Fibroblast of peridontal ligament (primary cell): ENCODE data around the gene PEX1.
A peak's percentile ranks its signal among the peaks of the same experiment; 100 is the strongest.
"Not testable (repeated sequence)": the region's sequence is repeated elsewhere in the genome, so short reads cannot be mapped to it uniquely, and the experiment has no call there.

Source experiments
- DNase-seq: peaks from one replicate; pipeline ENCODE4 v3.0.0-alpha.2; 2010; ENCODE audit errors: extremely low read depth

PEX1 gene

GRCh38 chr7:92460510-92460909 lies 67.8 kb downstream of the PEX1 start:
- no peak for DNase-seq

DNA sequence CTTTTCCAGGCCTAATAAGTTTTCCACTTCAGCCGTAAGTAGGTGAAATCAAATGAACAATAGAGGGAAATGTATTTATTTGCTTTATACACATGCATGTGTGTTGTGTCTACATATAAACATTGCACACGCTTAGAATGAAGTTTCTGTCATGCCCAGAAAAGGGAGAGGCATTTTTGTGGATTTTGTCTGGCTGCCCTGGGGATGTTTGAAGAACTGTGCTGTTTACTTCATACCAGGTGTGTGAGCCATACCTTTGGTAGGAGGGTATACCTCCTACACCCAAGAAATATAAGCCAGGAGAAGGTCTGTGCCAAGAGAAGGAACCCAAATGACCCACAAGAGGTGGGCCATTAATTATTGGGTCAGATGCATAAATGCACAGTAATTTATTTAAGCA lies 68.2 kb downstream of the PEX1 start:
- DNase-seq = no peak

DNA sequence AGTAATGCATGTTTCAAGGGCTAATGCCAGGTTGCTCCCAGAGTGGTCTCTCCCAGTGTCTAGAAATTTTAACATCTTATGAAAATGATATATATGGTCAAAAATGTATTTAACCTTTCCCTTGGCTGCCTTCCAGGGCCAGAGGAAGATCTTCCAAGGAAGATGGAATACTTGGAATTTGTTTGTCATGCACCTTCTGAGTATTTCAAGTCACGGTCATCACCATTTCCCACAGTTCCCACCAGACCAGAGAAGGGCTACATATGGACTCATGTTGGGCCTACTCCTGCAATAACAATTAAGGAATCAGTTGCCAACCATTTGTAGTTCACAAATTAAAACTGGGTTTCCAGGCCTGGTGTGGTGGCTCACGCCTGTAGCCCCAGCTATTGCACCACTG lies 72.1 kb downstream of the PEX1 start:
- no peak for DNase-seq

GRCh38 chr7:92451645-92452044 lies 76.7 kb downstream of the PEX1 start:
- DNase-seq = no peak

GRCh38 chr7:92448205-92448747 lies 80.0 kb downstream of the PEX1 start:
- peak; percentile 71 for DNase-seq

GRCh38 chr7:92447345-92448204 lies 80.7 kb downstream of the PEX1 start, which contains the start of gene GATAD1:
GATAD1 (plus strand) TSS chr7:92447482; CDS start chr7:92447730, 248 bp downstream.
- peak; percentile 91 for DNase-seq

GRCh38 chr7:92446869-92447344 lies 81.4 kb downstream of the PEX1 start:
- no peak for DNase-seq

DNA sequence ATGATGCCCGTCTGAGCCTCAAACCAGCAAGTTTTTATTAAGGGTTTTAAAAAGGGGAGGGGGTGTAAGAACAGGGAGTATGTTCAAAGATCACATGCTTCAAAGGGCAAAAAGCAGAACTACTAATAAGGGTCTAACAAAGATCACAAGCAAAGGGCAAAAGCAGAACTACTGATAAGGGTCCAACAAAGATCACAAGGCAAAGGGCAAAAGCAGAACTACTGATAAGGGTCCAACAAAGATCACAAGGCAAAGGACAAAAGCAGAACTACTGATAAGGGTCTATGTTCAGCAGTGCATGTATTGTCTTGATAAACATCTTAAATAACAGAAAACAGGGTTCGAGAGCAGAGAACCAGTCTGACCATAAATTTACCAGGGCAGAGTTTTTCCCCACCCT lies 85.6 kb downstream of the PEX1 start:
- not testable (repeated sequence) for DNase-seq

GRCh38 chr7:92437956-92438491 lies 90.3 kb downstream of the PEX1 start:
- DNase-seq = no peak
